Measurements from ENCODE around the gene ADRA2A.

- TF ChIP-seq POLR2A (IDR thresholded peaks at IDR 0.05) (no peak), CTCF (IDR thresholded peaks at IDR 0.05) (no peak)
These were observed 3.0 kb downstream of the ADRA2A start for GRCh38 chr10:111079781-111080180.
